Posterior vena cava (tissue), 2 donors: ENCODE data around the gene EVA1A. TPM values are rescaled to one million over a fixed set of nuclear protein-coding genes. Genes with fewer than 3 reads are reported as not detected.

Experiments used
- DNase-seq: peaks from one replicate; pipeline ENCODE4 v3.0.0-alpha.2; 2020; ENCODE audit warnings: low spot score
- intact Hi-C, 2 donors: fragments of 100-400 bp; cut with DNase I; formaldehyde crosslinking; loops; one replicate each; pipeline versions ENCODE4 v1.14.1 to v1.14.2; 2022 to 2023
- total RNA-seq, 2 donors: library from RNA; stranded (reverse); fragmentation: NEBNext Ultra II Directional; extraction: Animal tissue kit (Norgen Biotek cat#: 25700); gene quantifications; one replicate each; pipeline ENCODE4 v1.2.1, GENCODE V29; 2021
- donor health status: DM: yes; HTN: yes; CAD: no.
- donor health status: DM: yes; HTN: yes; CAD: no.

EVA1A gene
- total RNA-seq, 2 donors from 2014 or later, result 0.56 to 1.1 TPM

DNA sequence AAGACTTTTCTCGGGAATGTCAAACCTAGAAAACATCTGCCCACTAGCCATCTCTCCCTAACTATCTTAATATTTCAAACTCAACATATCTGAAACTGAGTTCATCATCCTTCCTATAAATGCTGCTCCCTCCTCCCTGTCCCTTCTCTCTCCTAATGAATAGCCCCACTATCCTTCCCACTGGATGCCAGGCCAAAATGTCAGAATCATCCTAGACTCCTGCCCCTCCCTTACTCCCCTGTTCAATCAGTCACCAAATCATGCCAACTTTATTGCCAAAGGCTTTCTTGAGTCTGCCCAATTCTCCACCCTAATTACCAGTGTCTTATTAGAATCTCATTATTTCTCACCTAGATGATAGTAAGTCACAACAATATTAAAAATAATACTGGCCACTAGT, 8.5 kb downstream of the EVA1A start:
- no peak for DNase-seq
- intact Hi-C loops, result no loop called here

DNA sequence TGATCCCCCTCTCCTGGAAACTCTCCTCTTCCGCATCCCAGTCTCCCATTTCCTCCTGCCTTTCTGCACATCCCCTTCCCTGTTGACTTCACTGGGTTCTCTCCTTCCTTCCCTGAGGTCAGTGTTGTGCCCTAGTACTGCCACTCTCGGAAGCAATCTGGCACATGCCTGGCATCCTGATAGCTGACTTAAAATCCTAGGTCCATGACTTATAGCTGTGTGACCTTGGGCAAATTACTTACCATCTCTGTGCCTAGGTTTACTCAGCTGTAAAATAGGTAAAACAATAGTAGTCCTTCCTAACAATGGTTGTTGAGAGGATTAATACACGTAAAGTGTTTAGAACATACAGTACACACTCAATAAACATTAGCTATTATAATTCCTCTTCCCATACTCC, 9.3 kb downstream of the EVA1A start:
- no peak for DNase-seq
- intact Hi-C loops, result no loop called here

DNA sequence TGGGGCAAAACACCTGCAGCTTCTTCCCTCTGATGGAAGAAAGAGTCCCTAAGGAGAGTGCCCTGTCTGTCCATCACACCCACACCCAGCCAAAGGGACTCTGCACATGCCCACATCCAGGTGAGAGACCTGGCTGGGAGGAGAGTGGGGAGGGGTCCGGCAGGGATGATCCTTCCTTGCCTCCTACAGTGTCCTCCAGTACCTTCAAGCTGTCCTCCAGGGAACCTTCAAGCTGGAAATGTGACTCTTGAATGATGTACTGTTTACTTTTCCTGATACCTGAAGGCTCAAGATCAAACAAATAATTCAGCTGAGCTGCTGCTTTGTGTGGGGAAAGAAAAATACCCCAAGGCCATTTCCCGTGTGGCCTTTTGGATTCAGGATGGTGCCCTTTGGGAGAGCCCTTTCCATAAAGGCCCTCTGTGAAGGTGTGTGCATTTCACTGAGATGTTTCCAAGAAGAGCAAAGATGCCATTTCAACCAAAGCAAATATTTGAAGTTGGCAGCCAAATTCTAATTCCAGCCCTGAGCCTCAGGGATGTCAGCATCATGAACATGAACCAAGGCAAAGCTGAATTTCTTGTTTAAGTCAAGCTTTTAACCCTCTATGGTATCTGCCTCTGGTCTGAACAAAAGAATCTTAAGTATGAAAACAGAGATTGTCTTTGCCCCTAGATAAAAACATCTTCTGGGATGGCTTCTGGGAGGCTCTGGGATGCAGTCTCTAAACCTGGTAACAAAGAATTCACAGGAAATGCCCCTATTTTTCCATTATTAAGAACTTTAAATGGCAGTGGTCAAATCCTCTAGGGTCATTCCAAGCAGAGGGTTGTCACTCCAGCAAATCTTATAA, 11.1 kb downstream of the EVA1A start:
- no peak for DNase-seq
- intact Hi-C loops, result no loop called here

DNA sequence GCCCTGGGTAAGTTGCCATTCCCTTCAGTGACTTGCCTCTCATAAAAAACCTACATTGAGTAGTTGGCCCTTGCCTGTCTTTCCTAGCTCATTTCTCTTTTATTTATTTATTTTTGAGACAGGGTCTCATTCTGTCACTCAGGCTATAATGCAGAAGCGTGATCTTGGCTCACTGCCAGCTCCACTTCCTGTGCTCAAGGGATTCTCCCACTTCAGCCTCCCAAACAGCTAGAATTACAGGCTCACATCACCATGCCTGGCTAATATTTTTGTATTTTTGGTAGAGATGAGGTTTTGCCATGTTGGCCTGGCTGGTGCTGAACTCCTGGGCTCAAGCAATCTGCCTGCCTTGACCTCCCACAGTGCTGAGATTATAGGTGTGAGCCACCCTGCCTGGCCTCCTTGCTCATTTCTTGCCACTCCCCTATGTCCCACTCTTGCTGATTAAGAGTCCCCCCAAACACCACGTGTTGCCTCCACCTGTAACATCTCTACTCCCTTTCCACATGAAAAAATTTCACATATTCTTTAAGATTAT, 12.6 kb downstream of the EVA1A start:
- no peak for DNase-seq
- intact Hi-C loops, result no loop called here

DNA sequence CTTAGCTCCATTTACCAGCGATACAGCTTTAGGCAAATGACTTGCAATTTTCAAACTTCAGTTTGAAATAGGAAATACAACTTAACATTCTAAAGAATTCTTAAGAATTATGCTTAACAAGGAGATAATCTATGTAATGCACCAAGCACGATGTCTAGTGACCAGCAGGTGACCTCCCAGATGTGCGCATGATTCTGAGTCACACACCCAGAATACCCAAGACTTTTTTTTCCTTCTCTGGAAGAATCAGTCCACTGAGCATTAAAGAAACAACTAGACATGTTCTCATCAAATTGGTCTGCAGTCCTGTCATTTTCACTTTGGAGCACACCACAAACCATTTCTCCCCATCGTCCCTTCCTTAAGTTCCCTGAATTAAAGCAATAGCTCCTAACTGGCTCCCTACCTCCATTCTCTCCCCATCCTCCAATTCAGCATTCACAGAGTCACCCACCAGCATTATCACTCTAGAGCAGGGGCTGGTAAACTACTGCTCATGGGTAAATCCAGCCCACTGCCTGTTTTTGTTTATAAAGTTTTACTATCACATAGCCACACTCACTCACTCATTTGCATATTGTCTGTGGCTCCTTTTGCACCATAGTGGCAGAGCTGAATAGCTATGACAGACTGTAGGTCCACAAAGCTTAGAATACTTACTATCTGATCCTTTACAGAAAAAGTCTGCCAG, 13.2 kb downstream of the EVA1A start:
- intact Hi-C loops, result no loop called here
- no peak for DNase-seq

DNA sequence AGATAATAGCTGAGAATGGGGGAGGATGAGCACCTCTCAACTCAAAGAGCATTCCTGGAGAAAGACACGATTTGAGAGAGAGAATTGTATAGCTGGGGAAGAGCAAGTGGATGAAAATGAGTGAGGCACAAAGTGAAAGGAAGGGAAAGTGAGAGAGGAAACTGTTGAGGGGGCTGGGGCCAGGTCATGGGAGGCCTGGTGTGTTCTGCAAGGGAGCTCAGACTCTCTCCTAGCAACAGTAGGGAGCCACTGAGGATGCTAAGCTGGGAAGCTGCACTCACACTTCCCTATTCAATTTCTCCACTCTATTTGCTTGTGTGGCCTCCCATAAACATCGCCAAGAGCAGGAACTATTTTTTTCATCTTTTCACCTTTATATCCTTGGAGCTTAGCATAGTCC, 14.8 kb downstream of the EVA1A start:
- no peak for DNase-seq
- intact Hi-C loops, result no loop called here

DNA sequence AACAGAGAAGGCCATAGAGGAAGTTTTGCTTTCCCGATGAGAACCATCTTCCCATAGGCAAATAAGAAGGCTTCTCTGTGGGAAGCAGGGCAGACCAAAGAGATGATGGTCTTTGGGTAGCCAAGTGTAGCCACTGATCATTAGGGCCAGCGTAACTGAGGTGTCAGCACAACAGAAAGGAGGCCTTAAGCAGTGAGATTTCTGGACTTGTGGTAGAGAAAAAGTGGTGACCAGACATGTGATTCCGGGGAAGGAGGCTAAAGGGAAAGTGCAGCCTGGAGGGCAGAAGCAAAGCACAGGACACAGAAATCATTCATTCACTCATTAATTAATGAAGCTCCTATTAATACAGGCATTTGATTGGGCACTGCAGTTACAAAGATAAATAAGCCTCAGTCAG, 15.4 kb downstream of the EVA1A start:
- intact Hi-C loops, result no loop called here

DNA sequence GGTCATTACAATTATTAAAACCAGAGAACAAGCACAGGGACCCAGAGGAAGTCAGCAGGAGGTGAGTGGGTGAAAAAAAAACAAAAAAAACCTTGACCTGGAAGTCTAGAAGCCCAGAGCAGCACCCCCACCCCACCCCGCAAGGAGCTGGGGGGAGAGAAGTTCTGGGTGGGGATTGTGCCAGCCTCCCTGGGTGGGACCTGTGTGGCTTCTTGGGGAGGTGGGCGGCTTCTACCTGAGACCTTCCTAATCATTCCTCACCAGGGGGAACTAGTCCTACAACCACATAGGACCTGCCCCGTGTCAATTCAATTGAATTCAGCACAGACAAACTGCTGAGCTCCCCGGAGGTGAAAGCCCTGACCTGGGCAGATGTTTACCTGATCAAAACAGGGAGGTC, 17.3 kb downstream of the EVA1A start:
- intact Hi-C loops, result no loop called here
- no peak for DNase-seq

More for the DNA sequence above, 15.4 kb downstream of the EVA1A start:
- no peak for DNase-seq

DNA sequence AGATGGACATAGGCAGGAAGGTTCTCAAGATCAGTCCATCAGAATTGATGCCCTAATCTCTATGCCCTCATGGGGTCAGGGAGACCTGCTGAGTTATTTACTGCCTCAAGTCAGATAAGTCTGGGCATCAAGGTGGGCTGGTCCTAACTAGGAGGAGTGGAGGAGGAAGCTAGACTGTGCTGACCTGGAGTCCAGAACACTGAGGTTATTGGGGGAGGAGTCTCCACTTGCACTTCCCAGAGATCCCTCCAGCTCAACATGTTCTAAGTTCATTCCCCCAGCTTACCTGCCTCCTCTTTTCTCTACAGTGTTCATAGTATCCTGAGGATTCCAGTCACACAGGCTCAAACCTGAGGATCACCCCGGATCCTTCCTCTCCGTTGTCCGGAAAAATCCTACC, 19.3 kb downstream of the EVA1A start:
- intact Hi-C loops, result no loop called here
- no peak for DNase-seq

DNA sequence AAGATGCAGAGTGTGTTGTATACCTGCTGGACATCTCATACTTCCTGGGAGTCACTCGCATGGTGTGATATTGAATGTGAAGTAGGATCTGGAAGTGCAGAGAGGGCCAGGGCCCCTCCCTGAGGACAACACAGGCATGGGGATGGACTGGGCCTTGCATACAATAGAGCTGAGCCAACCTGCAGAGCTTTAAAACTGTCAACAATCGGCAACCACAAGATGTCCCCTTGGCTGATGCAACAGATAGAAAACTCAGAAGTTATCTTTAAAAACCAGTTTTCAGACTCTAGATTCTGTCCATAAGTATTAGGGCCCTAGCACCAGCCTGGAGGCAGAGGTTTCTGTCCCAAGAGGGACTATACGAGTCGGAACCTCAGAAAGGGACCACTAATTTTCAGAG, 19.7 kb downstream of the EVA1A start:
- intact Hi-C loops, result no loop called here
- no peak for DNase-seq

DNA sequence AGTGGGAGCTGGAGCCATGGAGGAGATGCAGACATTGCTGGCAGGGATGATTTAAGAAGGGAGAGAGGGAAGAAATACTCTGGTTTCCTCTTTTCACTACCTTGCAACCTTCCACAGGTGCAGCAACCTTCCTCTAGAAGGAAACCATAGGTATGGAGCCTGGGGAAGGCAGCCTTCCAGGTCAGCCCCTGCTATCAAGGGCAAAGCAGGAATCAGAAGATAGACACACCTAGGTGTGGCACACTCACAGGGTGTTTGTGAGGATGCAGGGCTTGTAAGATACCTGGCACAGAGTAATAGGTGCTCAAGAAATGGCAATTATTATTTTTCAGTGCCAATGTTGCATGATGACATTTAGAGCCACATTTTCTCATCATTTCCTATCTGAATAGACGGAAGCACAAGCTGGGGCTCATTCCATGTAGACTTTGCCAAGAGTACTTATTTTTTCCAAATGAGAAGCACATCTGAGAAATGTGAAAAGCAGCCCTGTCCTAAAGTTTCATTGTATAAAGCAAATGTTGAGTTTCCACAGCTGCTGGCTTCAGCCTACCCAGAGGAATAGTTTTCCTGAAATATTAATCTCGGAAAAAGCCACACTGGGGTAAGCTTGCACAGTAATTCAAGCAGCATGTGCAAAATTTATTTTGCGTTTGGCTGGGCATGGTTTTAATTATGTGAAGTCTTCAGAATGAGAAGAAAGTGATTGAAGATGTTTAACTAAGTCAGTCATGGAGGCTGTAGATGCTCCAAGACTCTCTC, 20.6 kb downstream of the EVA1A start:
- intact Hi-C loops, result no loop called here
- DNase-seq, result no peak

DNA sequence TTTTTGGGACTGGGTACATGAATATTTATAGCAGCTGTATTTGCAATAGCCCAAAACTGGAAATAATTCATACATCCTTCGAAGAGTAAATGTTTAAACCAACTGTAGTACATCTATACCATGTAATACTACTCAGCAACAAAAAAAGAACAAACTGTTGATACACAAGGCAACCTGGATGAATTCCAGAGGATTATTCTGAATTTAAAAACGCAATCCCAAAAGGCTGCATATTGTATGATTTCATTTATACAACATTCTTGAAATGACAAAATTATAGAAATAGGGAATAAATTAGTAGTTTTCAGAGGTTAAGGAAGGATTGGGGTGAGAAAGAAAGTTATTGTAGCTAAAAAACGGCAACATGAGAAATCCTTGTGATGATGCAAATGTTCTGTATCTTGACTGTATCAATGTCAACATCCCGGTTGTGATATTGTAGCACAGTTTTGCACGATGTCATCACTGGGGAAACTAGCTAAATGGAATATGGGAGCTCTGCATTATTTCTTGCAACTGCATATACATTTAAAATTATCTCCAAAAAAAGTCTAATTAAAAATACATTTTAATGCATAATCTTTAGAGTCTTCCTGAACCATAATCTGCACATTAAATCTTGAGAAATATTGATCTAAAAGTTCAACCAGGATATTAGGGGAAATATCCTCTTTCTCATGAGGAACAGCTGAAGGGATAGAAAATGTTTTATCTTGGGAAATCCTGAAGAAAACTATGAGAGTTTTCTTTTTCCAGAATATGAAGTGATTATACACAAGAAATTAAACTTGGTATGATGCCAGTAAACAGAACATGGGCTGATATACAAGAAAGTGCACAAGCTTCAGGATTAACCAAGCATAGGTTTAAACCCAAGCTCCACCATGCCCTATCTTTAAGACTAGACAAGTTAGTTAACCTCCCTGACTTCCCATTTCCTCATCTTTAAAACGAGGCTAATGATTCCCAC, 21.9 kb downstream of the EVA1A start:
- intact Hi-C loops, result no loop called here
- DNase-seq, result no peak

DNA sequence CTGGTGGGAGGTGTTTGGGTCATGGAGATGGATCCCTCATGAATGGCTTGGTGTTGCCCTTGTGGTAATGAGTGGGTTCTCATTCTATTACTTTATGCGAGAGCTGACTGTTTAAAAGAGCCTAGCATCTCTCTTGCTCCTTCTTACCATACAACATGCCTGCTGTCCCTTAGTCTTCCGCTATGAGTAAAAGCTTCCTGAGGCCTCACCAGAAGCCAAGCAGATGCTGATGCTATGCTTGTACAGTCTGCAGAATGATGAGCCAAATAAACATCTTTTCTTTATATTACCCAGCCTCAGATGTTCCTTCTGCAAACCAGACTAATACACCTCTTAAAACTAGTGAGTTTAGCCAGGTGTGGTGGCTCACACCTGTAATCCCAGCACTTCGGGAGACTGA, 23.1 kb downstream of the EVA1A start:
- no peak for DNase-seq
- intact Hi-C loops, result no loop called here

DNA sequence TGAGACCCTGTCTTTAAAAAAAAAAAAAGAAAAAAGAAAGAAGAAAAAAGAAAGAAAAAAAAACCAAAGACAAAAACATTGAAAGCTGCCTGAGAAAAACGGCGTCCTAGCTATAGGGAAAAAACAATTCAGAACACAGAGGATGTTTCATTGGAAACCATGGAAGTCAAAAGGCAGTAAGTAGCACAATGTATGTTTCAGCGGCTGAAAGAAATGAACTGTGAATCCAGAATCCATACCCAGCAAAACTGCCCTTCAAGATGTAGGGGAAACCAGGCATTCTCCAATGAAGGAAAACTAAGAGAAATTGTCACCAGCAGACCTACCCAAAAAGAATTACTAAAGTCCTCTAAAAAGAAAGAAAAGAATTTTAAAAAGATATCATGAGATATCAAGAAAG, 27.6 kb downstream of the EVA1A start:
- intact Hi-C loops, result no loop called here

DNA sequence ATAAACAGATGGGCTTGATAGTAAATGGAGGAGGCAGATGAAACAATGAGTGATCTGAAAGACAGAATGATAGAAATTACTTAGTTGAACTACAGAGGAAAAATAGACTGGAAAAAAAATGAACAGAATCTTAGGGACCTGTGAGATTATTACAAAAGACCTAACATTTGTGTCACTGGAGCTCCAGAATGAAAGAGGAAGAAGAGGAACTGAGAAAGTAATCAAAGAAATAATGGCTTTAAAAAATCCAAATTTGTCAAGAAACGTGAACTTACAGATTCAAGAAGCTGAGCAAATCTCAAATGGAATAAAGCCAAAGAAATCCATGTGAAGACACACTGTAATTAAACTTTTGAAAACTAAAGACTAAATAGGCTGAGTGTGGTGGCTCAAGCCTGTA, 28.3 kb downstream of the EVA1A start:
- DNase-seq, result no peak
- intact Hi-C loops, result no loop called here

More for the DNA sequence above, 27.6 kb downstream of the EVA1A start:
- no peak for DNase-seq

DNA sequence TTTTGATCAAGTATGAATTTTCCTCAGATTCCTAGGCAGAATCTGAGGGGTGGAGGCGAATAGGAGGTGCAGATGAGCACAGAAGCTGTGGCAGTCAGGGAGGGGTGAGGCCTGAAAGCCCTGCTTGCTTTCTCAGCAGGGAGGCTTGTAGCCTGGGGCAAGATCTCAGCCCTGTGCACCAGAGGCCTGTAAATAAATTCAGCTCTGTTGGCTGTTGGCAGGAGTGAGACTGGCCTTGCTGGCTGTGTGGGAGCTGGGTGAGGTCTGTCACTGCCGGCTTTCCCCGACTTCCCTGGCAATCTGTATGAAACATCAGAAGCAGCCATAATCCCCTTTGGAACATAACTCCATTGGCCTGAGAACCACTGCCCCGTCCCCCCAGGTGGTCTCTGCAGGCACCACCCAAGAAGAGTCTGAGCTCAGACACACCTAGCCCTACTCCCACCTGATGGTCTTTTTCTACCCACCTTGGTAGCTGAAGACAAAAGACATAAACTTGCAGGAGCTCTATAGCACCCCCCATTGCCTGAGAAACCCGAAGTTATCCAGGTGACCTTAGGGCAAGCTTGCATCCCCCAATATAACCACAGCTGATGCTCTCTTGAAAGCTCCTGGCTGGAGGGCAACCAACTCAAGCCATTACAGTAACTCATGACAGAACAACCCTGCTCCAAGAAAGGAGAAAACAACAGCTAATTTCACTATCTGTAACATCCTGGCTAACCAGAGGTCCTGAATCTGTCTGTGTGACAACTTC, 32.3 kb downstream of the EVA1A start:
- intact Hi-C loops, result no loop called here

DNA sequence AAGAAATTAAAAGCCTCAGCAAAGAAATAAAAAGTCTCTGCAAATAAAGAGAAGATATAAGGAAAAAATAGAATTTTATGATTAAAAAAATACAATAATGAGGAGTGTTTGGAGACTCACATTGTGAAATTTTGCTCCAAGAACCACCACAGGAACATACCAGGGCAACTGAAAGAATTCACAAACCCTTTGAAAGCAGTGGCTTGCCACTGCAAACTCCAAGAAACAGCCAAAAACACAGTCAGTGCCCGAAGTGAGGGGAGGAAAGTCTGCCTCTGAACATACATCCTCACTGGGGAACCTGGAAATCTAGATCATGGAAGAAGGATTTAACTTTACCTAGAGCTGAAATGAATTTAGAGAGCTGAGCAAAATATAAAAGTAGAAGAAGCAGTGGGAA, 33.1 kb downstream of the EVA1A start:
- intact Hi-C loops, result no loop called here
- DNase-seq, result no peak

More for the DNA sequence above, 32.3 kb downstream of the EVA1A start:
- no peak for DNase-seq

DNA sequence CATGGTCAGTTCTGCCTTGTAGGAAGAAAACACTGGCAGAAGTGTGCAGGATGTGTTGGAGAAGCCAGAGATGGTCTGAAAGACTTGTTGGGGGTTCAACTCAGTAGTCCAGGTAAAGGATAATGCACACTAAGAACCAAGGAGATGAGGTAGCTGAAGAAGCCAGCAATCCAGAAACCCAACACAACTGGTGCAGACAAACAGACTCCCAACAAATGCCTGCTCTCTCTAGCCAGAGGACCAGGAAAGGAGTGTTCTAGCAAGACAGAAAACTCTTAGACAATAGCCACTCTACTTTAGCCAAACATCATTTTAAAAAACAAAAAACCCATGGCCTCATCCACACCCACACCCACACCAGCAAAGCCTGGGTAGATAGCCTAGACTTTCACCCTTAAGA, 33.9 kb downstream of the EVA1A start:
- intact Hi-C loops, result no loop called here
- no peak for DNase-seq
